ENCODE results near the gene ZNF697.
"Not testable (repeated sequence)": the region's sequence is repeated elsewhere in the genome, so short reads cannot be mapped to it uniquely, and the experiment has no call there.

- not testable (repeated sequence) for TF ChIP-seq ZNF514 (tag by site-specific recombination; IDR thresholded peaks at IDR 0.05); ZNF132 (tag by site-specific recombination; IDR thresholded peaks at IDR 0.05; ENCODE audit: borderline replicate concordance)
Observed at GRCh38 chr1:119696863-119697262, 48.8 kb upstream of the ZNF697 start.
